AG09319 (cell line): ENCODE data around the gene ALOX12.

ENCODE experiments used
- DNase-seq: peaks from one replicate; pipeline ENCODE4 v3.0.0-alpha.2; 2010; ENCODE audit warnings: low read depth; ENCODE audit errors: extremely low read depth
- TF ChIP-seq, protein P1 (sequence below): IDR thresholded peaks from 2 replicates; pipeline ENCODE4 v1.5.1; 2011; ENCODE audit warnings: low read depth, mild to moderate bottlenecking, inconsistent platforms, low read length, moderate library complexity

Gene ALOX12

DNA sequence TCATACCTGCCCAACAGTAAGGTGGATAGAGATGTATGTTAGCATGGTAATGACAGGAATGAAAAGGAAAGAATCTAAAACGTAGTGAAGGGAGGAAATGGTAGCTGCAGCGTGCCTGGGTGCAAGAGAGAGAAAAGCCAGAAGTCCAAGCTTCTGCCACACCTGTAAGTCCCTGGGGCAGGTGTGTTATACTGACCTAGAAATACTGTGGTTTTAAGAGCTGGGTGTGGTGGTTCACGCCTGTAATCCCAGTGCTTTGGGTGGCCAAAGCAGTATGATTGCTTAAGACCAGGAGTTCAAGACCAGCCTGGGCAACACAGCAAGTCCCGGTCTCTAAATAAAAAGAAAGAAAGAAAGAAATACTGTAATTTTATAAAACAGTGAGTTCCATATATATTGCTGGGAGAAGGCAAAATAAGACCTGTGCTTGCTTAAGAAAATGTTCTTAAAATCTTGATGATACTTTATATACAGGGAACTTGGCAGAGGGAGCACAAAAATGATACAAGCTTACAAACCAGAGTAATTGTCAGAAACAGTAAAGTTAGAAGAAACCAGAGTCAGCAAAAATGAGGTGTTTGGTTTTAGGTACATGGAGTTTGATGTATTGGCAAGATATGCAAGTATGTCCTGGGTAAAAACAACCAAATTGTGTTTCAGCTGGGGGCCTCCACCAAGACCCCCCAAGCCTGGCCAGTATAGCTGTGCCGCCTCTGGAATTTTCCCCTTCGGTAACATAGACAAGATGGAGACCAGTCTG lies 6.6 kb downstream of the ALOX12 start:
- no peak for DNase-seq
- TF ChIP-seq, protein P1, sequence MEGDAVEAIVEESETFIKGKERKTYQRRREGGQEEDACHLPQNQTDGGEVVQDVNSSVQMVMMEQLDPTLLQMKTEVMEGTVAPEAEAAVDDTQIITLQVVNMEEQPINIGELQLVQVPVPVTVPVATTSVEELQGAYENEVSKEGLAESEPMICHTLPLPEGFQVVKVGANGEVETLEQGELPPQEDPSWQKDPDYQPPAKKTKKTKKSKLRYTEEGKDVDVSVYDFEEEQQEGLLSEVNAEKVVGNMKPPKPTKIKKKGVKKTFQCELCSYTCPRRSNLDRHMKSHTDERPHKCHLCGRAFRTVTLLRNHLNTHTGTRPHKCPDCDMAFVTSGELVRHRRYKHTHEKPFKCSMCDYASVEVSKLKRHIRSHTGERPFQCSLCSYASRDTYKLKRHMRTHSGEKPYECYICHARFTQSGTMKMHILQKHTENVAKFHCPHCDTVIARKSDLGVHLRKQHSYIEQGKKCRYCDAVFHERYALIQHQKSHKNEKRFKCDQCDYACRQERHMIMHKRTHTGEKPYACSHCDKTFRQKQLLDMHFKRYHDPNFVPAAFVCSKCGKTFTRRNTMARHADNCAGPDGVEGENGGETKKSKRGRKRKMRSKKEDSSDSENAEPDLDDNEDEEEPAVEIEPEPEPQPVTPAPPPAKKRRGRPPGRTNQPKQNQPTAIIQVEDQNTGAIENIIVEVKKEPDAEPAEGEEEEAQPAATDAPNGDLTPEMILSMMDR: no peak

DNA sequence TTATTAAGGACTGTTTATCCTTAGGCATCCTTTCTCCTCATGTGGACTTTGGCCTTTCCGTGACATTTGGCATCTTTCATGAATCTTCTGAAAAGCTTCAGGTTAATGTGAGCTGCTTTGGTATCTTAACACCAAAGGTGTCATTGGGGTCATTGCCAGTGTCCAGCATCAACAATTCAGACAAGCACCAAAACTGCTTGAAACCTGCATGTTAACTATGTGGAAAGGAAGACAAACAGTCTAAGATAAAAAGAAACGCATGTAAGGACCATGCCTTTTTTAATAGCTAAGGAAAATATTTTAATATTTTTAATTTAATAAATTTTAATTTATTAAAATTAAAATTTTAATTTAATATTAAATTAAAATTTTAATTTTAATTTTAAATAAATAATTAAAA lies 7.9 kb downstream of the ALOX12 start:
- TF ChIP-seq, protein P1: no peak
- DNase-seq: no peak

DNA sequence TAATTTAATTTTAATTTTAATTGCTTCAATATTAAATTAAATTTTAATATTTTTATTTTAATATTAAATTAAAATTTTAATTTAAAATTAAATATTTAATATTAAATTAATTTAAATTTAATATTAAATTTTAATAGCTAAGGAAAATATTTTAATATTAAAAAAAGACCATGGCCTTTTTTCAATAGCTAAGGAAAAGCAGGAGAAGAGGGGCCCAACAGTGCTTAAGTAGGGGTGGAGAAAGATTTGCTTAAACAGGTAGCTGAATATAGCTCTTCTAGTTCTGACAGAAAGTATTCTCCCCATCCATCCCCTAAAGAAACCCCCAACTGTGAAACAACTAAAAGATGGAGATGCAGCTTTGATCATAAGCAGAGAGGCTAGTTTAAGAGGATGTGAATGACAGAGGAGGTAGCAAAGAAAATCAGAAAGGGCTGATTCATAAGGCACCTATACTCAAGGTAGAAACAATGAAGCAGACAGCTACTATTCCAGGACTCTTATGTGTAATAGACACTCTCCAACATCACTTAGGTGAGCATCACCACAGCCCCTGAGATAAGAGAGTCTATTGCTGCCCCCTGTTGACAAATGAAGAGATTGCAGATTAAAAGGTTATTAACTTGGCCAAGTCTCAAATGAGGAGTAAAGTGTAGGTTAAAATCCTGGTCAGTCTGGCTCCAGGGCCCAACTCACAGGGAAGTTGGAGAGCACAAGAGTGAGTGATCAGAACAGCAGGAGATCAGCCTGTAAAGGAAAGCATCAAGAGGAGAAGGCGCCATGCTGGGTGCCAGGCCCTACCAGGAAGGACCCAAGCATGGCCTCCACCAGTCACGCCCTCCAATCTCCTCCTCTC lies 8.8 kb downstream of the ALOX12 start:
- TF ChIP-seq, protein P1: peak; percentile 63
- no peak for DNase-seq

DNA sequence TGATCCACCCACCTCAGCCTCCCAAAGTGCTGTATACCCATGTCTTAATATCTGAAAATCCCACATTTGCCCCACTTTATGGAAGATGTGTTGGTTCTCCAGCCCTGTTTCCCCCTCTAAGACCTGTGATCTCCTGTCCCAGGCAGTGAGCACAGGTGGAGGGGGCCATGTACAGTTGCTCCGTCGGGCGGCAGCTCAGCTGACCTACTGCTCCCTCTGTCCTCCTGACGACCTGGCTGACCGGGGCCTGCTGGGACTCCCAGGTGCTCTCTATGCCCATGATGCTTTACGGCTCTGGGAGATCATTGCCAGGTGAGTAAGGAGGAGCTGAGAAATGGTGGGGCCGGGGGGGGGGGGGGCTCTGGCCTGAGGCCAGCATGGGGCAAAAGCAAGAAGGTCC lies 9.9 kb downstream of the ALOX12 start:
- TF ChIP-seq, protein P1: no peak
- no peak for DNase-seq

DNA sequence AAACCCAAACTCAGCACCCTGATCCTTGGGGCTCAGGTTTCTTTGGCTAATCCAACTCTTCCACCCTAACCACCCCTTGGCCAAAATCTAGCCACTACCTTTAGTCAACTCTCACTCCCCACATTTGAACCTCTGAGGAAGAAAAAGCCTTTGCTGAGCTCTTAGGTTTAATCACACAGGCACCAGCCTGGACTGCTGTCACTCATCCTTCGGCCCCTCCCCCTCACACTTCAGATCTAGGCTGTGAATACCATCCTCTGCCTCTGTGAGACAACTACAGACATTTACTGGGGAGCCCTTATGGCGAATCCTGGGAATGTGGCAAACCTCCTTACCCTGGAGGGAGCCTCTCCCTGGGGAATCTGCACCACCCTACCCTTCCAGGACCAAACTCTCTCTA lies 11.3 kb downstream of the ALOX12 start:
- TF ChIP-seq, protein P1: no peak
- DNase-seq: no peak

DNA sequence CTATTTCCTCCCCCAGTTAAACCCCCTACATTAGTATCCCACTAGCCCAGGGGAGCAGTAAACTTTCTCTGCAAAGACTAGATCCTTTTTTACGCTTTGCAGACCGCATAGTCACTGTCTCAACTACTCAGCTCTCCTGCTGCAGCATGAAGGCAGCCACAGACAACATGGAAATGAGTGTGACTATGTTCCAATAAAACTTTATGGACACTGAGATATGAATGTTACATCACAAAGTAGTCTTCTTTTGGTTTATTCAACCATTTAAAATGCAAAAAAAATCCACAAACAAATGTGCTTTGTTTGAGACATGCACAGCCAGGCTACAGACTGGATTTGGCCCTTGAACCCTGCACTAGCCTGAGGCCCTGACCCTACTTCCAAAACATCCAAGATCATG lies 14.7 kb downstream of the ALOX12 start:
- TF ChIP-seq, protein P1: no peak
- no peak for DNase-seq

DNA sequence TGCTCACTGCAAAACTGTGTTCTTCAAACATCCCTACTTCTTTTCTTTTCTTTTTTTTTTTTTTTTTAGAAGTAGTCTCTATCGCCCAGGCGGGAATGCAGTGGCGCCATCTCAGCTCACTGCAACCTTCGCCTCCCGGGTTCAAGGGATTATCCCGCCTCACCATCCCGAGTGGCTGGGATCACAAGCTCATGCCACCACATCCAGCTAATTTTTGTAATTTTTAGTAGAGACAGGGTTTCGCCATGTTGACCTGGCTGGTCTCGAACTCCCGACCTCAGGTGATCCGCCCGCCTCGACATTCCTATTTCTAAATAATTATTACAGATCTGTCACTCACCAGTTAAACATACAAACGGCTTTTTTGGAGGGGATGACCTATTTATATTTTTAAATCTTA lies 15.6 kb downstream of the ALOX12 start:
- TF ChIP-seq, protein P1: no peak
- no peak for DNase-seq
